HG02943 (cell line): Measurements from ENCODE around the gene AUTS2.
"Not testable (repeated sequence)": the region's sequence is repeated elsewhere in the genome, so short reads cannot be mapped to it uniquely, and the experiment has no call there.

ENCODE experiments used
- ATAC-seq: cut with Tn5 transposase; IDR thresholded peaks from one replicate; pipeline ENCODE4 v1.9.1; 2021; ENCODE audit warnings: mild to moderate bottlenecking, low read depth, moderate library complexity; ENCODE audit not compliant: unreplicated experiment

Gene AUTS2

DNA sequence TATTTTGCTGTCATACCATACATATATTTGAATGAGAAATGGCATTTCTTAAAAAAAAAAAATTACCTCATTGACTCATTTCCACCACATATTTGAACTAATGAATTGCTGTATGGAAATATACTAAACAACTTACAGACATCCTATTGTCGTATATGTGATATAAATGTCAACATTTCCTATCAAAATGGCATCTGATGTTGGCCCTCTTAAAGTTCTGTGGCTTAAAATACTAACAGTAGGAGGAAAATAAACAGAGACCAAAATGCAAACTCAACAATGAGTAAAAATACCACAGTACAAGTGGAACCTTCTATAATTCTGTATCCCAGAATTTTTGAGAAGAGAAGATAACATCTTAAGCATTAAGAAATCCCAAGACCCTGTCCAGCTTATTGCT, 1128.0 kb downstream of the AUTS2 start:
- no peak for ATAC-seq

DNA sequence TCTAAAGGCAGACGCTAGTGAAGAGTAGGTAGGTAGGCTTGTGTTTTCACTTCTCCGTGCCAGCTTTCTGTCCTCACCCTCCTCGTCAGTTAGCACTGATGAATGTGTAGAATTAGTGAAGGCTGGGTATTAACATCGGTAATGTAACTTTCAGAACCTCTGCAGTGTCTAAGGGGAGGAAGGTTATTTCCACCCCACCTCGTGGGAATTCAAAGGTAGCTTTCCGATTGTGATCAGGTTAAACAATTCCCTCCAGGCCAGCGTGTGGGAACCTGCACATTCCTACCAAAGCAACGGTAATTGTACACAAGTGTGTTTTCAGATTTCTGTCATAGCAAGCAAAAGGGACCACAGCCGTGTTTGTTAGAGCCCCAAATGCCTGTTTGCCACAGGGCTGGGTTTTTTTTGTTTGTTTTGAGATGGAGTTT, 1128.7 kb downstream of the AUTS2 start:
- ATAC-seq = no peak

DNA sequence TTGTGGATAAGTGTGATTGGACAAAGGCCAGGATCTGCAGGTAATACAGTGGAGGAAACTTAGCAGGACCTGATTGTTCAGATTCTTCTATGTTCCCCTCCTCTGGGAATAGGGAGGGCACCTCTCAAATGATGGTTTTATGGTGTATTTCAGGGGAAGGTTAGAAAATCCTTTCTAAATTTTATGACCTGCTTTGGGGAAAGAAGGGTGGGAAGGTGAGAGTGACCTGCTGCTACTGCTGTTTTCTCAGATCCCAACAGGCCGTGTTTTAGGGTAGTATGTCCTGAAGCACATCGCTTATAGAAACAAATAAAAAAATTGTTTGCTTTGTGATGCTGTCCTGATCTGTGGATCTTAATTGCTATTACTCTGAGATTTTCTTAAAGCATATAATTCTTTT, 1129.6 kb downstream of the AUTS2 start:
- ATAC-seq = no peak

DNA sequence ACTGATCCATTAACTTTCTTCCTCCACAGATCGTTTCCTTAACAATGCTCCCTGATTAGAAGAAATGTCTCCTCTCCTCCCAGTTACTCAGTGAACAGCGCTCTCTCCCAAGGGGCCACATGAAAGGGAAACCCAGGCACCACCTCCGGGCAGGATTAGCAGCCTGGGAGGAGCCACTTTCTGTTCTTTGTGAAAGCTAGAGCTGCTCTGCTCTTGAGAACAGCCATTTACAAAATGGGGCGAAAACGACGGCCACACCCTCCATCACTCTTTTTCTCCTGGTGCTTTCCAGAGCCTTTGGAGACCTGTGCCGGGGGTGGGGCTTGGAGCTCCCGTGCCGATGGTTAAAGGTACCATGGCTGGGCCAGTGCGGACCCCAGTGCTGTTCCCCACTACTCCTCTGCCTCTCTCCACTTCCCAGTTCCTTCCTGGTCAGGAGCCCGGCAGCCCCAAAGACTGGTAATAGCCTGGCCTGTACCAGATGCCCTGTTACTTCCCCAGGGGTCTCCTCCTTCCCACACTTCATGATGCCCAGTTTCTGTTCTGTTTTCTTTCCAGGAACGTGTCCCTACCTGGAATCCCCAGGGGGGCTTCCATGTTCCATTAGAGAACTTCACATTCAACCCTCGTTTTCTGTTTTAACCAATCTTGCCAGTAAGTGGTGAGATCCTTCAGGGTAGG, 1130.7 kb downstream of the AUTS2 start:
- ATAC-seq = no peak

DNA sequence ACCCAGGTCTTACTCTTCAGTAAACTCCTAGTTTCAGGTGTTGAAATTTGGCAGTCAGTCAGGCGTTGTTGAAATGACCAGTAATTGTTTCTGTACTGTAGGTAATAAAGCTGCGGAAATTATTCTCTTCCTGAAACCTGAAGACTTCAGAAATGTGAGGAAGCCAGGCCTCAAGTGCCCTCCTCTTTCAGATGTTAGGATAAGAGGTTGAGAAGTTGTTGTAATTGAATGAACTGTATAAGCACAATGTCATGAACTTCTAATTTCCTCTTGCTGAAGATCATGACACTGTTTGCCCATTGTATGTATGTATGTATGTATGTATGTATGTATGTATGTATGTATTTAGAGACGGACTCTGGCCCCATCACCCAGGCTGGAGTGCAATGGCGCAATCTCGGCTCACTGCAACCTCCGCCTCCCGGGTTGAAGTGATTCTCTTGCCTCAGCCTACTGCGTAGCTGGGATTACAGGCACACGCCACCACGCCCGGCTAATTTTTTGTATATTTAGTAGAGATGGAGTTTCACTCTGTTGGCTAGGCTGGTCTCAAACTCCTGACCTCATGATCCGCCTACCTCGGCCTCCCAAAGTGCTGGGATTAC, 1131.4 kb downstream of the AUTS2 start:
- not testable (repeated sequence) for ATAC-seq

DNA sequence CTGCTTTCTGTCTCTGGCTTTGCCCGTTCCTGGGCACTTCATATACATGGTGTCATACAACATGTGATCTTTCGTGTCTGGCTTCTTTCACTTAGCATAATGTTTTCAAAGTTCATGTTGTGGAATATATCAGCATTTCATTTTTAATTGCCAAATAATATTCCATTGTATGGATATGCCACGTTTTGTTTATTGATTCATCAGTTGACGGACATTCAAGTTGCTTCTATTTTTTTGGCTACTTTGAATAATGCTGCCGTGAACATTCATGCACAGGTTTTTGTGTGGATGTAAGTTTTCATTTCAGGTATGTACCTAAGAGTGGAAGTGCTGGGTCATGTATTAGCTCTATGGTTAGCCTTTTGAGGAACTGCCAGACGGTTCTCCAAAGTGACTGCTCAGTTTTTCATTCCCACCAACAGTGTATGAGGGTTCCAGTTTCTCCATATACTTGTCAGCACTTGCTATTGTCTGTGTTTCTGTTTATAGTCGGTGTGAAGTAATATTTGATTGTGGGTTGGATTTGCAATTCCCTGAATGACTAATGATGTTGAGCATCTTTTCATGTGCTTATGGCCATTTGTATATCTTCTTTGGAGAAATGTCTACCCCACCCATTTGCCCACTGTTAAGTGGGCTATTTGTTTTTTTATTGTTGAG, 1132.3 kb downstream of the AUTS2 start:
- ATAC-seq = no peak

DNA sequence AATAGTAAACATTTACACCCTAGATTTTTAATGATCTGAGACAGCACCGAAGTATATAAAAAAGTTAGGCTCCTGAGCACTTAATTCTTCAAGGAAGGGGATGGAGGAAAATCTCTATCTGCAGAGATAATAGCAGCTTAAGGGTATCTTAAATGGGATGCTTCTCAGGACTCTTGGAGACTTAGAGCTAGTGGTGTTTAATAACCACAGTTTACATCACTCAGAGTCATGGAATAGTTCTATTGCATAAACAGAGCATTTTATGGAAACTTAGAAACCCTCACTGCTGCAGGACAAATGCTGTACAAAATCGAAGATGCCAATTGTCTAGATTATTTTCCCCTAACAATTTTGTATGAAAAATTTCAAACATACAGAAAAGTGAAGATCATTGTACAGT, 1134.8 kb downstream of the AUTS2 start:
- ATAC-seq = no peak

DNA sequence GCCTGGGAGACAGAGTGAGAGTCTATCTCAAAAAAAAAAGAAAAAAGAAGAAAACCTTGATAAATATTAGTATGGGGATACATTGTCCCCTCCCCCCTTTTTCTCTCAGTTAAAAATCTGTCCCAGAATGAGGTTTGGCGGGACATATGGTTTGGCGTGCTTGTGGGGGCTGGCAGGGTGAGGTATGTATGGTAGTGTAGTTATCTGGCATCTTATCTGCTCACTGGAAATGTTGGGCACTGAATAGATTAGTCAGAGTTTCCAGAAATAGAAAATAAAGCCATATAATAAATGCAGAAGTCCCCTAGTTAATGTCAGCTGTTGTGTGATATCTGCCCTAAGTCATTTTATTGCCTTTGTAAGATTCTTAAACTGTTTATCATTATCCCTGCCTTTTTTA, 1136.1 kb downstream of the AUTS2 start:
- ATAC-seq = no peak

DNA sequence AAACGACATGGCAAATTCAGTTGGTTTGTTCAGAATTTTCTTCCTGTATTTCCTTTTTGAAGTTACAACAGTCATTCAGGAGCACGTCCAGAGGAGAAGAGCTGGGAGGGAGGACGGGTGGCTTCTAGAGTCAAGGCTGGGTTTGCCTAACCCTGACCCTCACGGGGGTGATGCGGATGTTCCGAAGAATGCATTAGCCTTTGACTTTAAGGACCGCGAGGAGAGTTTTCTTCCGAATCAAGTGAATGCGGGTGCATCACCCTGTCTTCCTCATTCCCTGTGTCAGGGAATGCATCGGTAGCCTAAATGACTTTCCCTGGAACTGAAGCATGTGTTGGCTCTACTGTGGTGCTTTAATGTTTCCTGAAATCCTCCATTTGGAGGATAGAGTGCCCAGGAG, 1137.0 kb downstream of the AUTS2 start:
- no peak for ATAC-seq

DNA sequence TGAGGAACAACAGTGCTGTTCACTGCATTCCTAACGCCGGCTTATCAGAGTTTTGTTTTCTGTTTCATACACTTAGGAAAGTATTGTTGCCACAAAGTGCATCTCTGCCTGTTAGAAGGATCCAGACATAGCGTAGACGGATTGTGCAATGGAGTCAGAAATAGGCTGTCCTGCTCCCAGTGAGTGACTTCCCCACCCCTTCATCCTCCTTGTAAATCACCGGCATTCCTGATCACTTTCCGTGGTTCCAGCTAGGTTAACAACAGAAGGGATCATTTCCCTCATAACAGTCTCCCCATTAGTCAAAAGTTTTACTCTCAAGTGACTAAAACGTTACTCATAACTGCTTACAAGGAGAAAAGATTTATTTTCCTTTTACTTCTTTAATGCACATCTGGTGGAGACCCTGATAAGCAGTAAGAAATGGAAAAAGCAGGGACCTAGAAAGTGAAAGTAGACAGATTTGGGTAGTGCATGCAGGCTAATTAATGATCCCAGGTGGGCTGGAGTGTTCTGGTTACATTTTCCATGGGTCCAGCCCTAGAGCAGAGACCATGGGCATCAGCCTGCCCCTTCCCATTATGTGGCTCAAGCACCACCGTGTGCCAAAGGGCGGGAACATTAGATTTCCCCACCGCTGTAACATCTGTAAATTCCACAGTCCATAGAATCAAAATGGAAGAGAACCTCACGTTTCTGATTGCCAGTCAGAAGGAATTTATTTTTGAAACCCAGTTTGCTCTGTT, 1138.6 kb downstream of the AUTS2 start:
- ATAC-seq = no peak

DNA sequence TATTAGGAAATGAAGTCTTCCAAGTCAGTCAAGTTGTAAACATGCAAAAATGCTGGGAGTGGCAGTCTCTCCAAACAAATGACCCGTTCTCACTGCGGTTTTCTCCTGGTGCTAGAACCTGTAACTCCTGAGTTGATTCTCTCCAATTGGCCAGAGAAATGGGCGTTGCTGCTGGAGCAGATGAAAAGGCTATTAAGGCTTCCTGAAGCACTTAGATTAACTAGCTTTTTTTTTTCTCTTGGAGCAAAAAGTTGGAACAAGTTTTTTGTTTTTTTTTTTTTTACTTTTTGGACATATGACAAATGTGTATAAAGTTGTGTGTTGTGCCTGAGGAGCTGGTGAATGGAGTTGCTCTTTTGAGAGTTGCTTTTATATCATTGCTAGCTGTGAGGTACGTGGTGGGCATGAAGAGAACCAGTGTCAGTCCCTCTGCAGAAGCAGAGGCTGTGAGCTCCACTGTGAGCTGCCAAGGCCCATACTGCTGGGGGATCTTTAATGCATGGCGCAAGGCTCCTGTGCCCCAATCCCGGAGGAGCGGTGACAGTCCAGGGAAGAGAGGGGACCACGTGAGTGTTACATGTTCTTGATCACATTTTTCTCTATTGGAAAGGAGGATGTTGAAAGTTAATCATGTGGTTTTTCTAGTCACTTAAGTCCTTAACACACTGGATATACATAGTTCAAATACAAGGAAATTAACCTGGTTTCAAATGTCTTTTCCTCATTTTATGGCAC, 1140.0 kb downstream of the AUTS2 start:
- ATAC-seq = no peak

DNA sequence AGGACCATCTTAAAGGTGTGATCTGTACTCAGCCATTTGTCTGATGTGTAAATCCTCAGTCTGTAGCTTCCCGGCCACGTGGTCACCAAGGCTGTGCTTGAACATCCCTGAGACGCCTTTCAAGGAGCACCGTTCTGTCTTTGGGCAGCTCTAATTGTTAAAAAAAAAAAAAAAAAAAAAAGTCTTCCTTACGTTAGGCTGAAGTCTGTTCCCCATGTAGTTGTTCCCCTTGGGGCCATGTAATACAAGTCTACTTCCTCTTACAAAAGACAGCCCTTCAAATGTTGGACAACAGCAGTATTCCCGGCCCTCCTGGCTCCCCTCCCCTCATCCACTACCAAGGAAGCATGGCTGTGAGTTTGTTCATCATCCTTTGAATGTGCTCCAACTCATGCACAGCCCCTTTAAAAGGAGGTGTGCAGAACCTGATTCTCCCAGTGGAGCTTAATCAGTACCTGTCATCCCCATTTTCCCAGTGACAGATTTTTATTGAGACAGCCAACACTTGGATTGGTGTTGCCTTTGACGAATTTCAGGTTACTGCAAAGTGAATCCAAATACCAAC, 1141.5 kb downstream of the AUTS2 start:
- no peak for ATAC-seq

DNA sequence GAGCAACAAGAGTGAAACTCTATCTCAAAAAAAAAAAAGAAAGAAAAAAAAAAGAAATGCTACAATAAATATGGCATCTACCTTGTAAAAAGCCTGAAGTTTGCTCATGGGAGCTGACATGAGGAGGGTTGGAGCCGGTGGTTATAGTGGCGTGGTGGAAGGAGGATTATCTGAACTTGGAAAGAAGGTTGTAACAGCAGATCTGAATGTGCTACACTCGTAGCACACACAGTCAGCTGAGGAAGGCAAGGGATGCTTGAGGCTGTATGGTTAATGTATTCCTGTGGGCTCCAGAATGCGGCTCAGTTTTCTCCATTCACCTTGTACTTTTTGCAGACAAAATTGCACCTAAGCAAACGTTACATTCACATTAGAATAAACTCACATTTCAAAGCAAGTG, 1143.4 kb downstream of the AUTS2 start:
- no peak for ATAC-seq

DNA sequence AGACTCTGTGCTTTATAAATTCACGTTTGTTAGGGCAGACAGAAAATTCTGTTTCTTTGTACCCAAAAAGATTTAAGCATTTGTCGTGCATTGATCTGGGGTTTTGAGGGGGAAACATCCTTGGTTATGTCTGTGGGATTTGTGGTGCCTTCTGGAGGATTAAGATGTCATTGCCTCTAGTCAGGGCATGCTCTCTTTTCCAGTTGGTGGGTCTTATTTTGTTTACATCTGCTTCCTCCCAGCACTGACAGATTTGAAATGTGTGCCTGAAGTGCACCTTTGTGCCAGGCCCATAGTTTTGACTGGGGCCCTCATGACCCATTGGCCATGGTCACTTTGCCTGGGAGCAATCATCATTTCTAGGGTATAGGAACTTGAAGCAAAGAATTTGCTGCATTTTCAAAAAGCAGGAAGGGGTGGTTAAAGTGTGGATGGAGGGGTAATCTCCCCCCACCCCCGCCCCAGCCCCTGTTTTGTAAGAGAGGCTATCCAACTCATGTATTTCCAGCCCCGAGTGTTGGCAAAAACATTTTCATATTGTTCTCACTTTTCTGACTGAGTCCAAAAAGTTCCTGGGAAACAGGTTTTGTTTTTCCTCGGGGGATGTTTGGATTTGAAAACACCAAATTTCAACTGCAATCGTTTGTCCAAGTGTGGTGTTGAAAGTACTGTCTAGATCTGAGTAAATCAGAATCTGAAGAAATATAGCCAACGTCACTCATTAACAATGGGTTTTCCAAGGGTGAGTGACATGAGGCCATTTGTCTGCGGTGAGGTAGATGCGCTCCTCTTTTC, 1145.5 kb downstream of the AUTS2 start:
- ATAC-seq = no peak

DNA sequence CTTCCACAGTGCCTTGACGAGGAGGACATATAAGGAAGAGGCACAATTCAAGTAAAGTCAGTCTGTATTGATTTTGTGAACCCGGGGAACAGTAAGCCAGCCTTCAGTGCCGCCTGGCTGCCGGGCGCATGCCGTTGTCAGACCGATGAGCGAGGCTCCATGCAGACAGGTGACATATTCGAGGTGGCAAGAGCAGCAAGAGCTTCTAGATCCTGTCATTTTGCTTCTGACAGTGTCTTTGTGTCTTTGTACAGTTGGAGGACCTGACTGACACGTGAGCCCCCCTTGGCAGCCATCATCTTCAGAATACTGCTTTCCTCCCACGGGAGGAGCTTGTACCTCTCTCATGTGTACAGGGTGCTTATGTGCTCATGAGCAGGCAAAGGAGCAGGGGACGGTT, 1146.2 kb downstream of the AUTS2 start:
- no peak for ATAC-seq

DNA sequence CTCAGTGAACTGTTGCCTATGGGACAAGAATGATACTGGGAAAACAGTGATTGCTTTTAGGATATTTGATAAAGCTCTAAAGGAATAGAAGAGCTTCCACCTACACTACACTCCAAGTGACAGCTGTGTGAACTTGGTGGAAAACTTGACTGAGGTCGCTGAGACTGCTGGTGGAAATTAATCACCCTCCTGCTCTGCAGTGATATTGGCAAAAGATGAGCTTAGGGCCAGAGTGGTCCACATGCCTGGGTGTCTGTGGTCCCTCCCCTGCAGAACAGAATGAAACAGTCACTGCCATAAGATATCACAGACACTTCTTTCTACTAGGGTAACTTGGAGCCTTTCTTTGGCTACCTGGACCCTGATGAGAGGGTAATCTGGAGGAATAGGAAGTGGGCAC, 1151.6 kb downstream of the AUTS2 start:
- ATAC-seq = no peak

DNA sequence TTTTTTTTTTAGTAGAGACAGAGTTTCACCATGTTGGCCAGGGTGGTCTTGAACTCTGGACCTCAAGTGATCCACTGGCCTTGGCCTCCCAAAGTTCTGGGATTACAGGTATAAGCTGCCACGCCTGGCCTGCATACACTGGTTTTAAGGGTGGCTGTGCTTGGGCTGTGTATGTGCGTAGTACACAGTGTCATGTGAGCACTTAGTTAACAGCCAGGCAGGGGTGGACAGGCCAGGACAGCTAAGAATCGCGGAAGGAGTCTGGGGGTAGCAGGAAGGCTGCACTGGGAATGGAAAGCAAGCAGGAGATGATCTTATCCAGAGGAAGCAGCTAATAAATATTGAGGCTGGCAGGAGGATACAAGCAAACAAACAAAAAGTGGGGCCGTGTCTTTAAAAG, 1153.6 kb downstream of the AUTS2 start:
- ATAC-seq = no peak

DNA sequence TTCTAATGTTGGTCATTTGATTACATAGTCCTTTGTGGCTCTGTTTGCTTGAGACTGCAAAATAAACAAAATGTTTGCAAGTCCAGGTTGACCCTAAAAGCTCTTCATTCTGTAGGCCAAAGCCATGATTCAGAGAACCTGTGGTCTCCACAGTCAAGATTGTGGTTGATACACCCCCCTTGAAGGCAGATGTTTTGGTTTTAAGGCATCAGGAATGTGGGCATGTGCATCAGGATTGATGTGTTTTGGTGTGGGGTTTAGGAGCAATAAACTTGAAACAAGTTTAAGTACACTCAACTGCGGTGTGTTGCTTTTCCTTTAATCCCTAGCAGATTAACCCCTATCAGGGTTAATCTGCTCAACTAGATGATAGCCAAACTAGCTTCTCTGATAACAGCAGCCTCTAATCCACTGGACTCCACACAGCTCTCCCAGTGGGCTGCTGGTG, 1154.5 kb downstream of the AUTS2 start:
- no peak for ATAC-seq

DNA sequence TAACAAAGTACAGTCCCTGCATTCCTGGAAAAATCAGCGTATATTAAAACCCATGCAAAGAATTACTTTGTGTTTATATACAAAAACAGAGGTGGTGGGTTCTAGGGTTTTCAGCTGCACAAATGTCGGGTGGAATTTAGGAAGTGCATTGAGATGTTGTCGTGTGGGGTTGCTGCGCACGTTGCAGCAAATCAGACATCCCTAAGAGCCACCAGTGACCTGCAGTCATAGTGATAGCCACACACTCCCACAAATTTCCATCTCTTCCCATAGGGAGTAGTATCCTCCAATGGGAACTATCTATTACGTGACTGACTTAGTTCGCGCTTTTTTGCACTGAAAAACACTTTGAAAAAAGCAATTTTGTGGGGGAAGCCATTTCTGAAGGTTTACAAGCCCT, 1158.5 kb downstream of the AUTS2 start:
- ATAC-seq = no peak
